GM20000 (cell line): Measurements from ENCODE around the gene AGTR1.

ENCODE experiments used
- DNase-seq: peaks from one replicate; pipeline ENCODE4 v3.0.0; 2012; ENCODE audit warnings: low spot score
- TF ChIP-seq, protein P1 (sequence below): IDR thresholded peaks from 2 replicates; pipeline ENCODE4 v1.5.1; 2012; ENCODE audit warnings: mild to moderate bottlenecking, control low read depth; ENCODE audit errors: extremely low read depth, missing control alignments

AGTR1 gene

DNA sequence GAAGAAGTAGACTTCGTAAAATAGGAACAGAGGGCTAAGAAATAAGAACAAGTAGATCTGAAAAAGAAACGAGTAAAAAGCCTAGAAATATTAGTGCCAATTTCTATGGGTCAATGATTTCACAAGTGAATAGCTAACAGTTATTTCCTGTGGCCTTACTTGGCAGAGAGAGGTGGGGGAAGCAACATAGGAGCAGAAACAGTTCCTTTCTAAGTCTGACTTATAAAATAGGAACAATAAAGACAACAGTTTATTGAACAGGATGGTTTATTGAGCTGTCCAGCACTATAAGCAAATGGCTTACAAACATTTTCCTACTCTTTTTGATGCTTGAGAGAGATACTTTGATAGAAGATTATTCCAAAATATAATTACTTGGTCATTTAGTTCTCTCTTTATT lies 37.9 kb downstream of the AGTR1 start:
- DNase-seq = no peak
- TF ChIP-seq, protein P1, sequence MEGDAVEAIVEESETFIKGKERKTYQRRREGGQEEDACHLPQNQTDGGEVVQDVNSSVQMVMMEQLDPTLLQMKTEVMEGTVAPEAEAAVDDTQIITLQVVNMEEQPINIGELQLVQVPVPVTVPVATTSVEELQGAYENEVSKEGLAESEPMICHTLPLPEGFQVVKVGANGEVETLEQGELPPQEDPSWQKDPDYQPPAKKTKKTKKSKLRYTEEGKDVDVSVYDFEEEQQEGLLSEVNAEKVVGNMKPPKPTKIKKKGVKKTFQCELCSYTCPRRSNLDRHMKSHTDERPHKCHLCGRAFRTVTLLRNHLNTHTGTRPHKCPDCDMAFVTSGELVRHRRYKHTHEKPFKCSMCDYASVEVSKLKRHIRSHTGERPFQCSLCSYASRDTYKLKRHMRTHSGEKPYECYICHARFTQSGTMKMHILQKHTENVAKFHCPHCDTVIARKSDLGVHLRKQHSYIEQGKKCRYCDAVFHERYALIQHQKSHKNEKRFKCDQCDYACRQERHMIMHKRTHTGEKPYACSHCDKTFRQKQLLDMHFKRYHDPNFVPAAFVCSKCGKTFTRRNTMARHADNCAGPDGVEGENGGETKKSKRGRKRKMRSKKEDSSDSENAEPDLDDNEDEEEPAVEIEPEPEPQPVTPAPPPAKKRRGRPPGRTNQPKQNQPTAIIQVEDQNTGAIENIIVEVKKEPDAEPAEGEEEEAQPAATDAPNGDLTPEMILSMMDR = no peak

DNA sequence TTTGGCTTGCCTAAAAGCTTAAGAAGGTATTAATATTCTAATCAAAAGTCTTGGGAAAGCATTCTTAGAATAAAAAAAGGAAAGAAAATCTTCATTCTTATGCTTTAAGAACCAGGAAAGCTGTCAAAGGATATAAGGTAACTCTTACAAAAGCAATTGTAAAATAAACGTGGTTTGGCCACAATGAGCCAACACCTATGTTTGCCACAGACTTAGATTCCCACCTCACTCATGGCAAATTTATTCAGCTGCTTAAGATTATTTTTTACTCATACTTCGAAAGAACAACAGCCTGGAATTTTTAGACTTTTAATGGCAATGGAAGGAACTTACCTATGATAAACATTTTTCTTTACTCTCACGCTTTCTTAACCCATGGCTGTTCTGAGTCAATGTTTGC lies 38.4 kb downstream of the AGTR1 start:
- TF ChIP-seq, protein P1 = no peak
- no peak for DNase-seq

- DNase-seq = no peak
- TF ChIP-seq, protein P1 = no peak
Observed at GRCh38 chr3:148737104-148737530, 39.4 kb downstream of the AGTR1 start.

GRCh38 chr3:148739720-148740119 lies 42.0 kb downstream of the AGTR1 start:
- DNase-seq = no peak
- TF ChIP-seq, protein P1 = no peak

- no peak for DNase-seq
- TF ChIP-seq, protein P1 = no peak
Observed at GRCh38 chr3:148740291-148740690, 42.6 kb downstream of the AGTR1 start.

GRCh38 chr3:148741219-148741618 lies 43.5 kb downstream of the AGTR1 start:
- DNase-seq = no peak
- TF ChIP-seq, protein P1 = no peak

- no peak for DNase-seq
- TF ChIP-seq, protein P1 = no peak
Observed at GRCh38 chr3:148742118-148742517, 44.4 kb downstream of the AGTR1 start.
